Mesenchymal stem cell (in vitro differentiated cells and primary cell): Measurements from ENCODE around the gene COL6A3.
A peak's percentile ranks its signal among the peaks of the same experiment; 100 is the strongest.

Experiments used
- DNase-seq: peaks from one replicate; pipeline ENCODE4 v3.0.0-alpha.2; 2013
- H2AFZ ChIP-seq: one replicate; pipeline ENCODE4 v1.6.1; 2013; ENCODE audit warnings: low read depth, mild to moderate bottlenecking, control low read depth, inconsistent platforms, low read length, moderate library complexity
- H2AK5ac ChIP-seq: 2 replicates; pipeline ENCODE4 v1.6.1; 2013; ENCODE audit warnings: low read length, moderate library complexity, mild to moderate bottlenecking, inconsistent platforms; ENCODE audit not compliant: severe bottlenecking
- H2BK120ac ChIP-seq: one replicate; pipeline ENCODE4 v1.6.1; 2013; ENCODE audit warnings: low read depth, mild to moderate bottlenecking, inconsistent platforms, low read length, moderate library complexity
- H2BK12ac ChIP-seq, 2 experiments: one replicate each; pipeline ENCODE4 v1.6.1; 2013; ENCODE audit warnings: inconsistent platforms in 2 of 2, low read length in 2 of 2, mild to moderate bottlenecking in 2 of 2, moderate library complexity in 2 of 2, control low read depth in 1 of 2
- H2BK15ac ChIP-seq: one replicate; pipeline ENCODE4 v1.6.1; 2013; ENCODE audit warnings: mild to moderate bottlenecking, low read depth, inconsistent platforms; ENCODE audit not compliant: poor library complexity, severe bottlenecking
- H2BK5ac ChIP-seq: 2 replicates; pipeline ENCODE4 v1.6.1; 2013; ENCODE audit warnings: low read depth, mild to moderate bottlenecking, low read length, control low read depth, inconsistent platforms; ENCODE audit not compliant: poor library complexity, severe bottlenecking
- H3K14ac ChIP-seq, 2 experiments: one replicate each; pipeline ENCODE4 v1.6.1; 2013; ENCODE audit warnings: inconsistent platforms in 2 of 2, low read length in 2 of 2, control low read depth in 1 of 2, mild to moderate bottlenecking in 1 of 2, moderate library complexity in 1 of 2
- H3K18ac ChIP-seq, 2 experiments: one replicate each; pipeline ENCODE4 v1.6.1; 2013; ENCODE audit warnings: inconsistent platforms in 2 of 2, low read length in 2 of 2, control low read depth in 1 of 2, low read depth in 1 of 2, mild to moderate bottlenecking in 1 of 2
- H3K23ac ChIP-seq, 2 experiments: one replicate each; pipeline ENCODE4 v1.6.1; 2013; ENCODE audit warnings: inconsistent platforms in 2 of 2, low read length in 2 of 2, mild to moderate bottlenecking in 2 of 2, moderate library complexity in 2 of 2, control low read depth in 1 of 2
- H3K27ac ChIP-seq: 2 replicates; pipeline ENCODE4 v1.5.1; 2013; ENCODE audit warnings: mild to moderate bottlenecking, moderate library complexity, low read length, control low read depth, inconsistent platforms; ENCODE audit not compliant: poor library complexity, severe bottlenecking
- H3K27me3 ChIP-seq, 2 experiments: 2 replicates each; pipeline versions ENCODE4 v1.6.1 to v1.7.0; 2013; ENCODE audit warnings: low read length in 2 of 2, mild to moderate bottlenecking in 2 of 2, moderate library complexity in 2 of 2, control low read depth in 1 of 2, inconsistent platforms in 1 of 2; ENCODE audit not compliant: control insufficient read depth in 1 of 2, insufficient read depth in 1 of 2
- H3K36me3 ChIP-seq, 2 experiments: 2 replicates each; pipeline versions ENCODE4 v1.6.1 to v1.7.0; 2013; ENCODE audit warnings: low read length in 2 of 2, control low read depth in 1 of 2, inconsistent platforms in 1 of 2, low read depth in 1 of 2, mild to moderate bottlenecking in 1 of 2; ENCODE audit not compliant: insufficient read depth in 2 of 2, control insufficient read depth in 1 of 2
- H3K4ac ChIP-seq, 2 experiments: one replicate each; pipeline ENCODE4 v1.6.1; 2013; ENCODE audit warnings: inconsistent platforms in 2 of 2, low read length in 2 of 2, mild to moderate bottlenecking in 2 of 2, moderate library complexity in 2 of 2, control low read depth in 1 of 2, low read depth in 1 of 2
- H3K4me1 ChIP-seq: 2 replicates; pipeline ENCODE4 v1.6.1; 2013; ENCODE audit warnings: low read depth, low read length, control low read depth; ENCODE audit not compliant: control insufficient read depth, insufficient read depth
- H3K4me2 ChIP-seq: 2 replicates; pipeline ENCODE4 v1.6.1; 2013; ENCODE audit warnings: low read length, mild to moderate bottlenecking, inconsistent platforms; ENCODE audit not compliant: poor library complexity, severe bottlenecking
- H3K4me3 ChIP-seq, 2 experiments: 2 replicates each; pipeline versions ENCODE4 v1.5.1 to v1.7.0; 2013; ENCODE audit warnings: low read length in 2 of 2, mild to moderate bottlenecking in 2 of 2, control low read depth in 1 of 2, low read depth in 1 of 2; ENCODE audit not compliant: insufficient read depth in 1 of 2
- H3K79me1 ChIP-seq: replicated peaks from 2 replicates; pipeline ENCODE4 v1.6.1; 2013; ENCODE audit warnings: mild to moderate bottlenecking, control low read depth, low read length, inconsistent platforms; ENCODE audit not compliant: poor library complexity, severe bottlenecking
- H3K9ac ChIP-seq: 2 replicates; pipeline ENCODE4 v1.7.0; 2013; ENCODE audit warnings: mild to moderate bottlenecking, low read length, moderate library complexity
- H3K9me3 ChIP-seq: 2 replicates; pipeline ENCODE4 v1.7.0; 2013; ENCODE audit warnings: mild to moderate bottlenecking, low read length; ENCODE audit not compliant: control insufficient read depth
- H4K8ac ChIP-seq: one replicate; pipeline ENCODE4 v1.6.1; 2013; ENCODE audit warnings: inconsistent platforms, mild to moderate bottlenecking, low read length, moderate library complexity
- H4K91ac ChIP-seq: one replicate; pipeline ENCODE4 v1.6.1; 2013; ENCODE audit warnings: mild to moderate bottlenecking, low read length, inconsistent platforms
- WGBS: methylation state at CpG from one replicate; pipeline ENCODE4 v1.1.7; 2013; ENCODE audit warnings: mixed read lengths; 5-methylcytosine and 5-hydroxymethylcytosine counted together

The COL6A3 gene

DNA sequence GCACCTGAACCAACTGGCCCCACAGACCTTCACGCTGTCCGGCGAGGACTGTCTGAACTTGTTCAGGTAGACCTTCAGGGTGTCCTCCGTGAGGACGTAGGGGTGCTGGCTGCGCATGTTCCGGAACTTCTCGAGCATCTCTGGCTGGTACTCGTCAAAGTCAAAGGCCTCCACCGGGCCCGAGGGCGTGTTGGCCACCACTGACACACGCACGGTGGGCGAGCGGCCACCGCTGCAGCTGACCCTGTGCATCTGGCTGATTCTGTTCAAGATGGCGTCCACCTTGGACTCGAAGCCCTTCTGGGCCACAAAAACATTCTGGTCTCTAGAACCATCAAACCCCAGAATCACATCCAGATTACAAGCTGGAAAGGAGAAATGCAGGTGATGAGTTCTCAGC, 48.3 kb downstream of the COL6A3 start:
- no peak overlapping the region for H3K9ac ChIP-seq
- no peaks in the 10 kb centered on the region for H3K9me3 ChIP-seq
- H4K91ac ChIP-seq = no peak overlapping the region
- H2BK5ac ChIP-seq = no peak overlapping the region
- no peak for DNase-seq
- H3K4me1 ChIP-seq = peaks cover 1% of the 10 kb centered on the region
- H4K8ac ChIP-seq = no peak overlapping the region
- H3K14ac ChIP-seq = no peak overlapping the region
- no peak overlapping the region for H3K4ac ChIP-seq
- H2AFZ ChIP-seq = no peak overlapping the region
- no peak overlapping the region for H2BK120ac ChIP-seq
- no peak overlapping the region for H3K27ac ChIP-seq
- H2AK5ac ChIP-seq = no peak overlapping the region
- 97% methylated on average over 16 of the region's 19 CpGs for WGBS
- H3K23ac ChIP-seq = no peak overlapping the region
- no peak overlapping the region for H2BK12ac ChIP-seq
- H3K4me3 ChIP-seq = no peak overlapping the region
- H3K79me1 ChIP-seq = no peaks in the 10 kb centered on the region
- H3K18ac ChIP-seq = no peak overlapping the region
- peaks cover 2 to 96% of the 10 kb centered on the region in 2 experiments for H3K36me3 ChIP-seq
- H3K27me3 ChIP-seq = no peaks in the 10 kb centered on the region
- H3K4me2 ChIP-seq = no peak overlapping the region
- no peak overlapping the region for H2BK15ac ChIP-seq

DNA sequence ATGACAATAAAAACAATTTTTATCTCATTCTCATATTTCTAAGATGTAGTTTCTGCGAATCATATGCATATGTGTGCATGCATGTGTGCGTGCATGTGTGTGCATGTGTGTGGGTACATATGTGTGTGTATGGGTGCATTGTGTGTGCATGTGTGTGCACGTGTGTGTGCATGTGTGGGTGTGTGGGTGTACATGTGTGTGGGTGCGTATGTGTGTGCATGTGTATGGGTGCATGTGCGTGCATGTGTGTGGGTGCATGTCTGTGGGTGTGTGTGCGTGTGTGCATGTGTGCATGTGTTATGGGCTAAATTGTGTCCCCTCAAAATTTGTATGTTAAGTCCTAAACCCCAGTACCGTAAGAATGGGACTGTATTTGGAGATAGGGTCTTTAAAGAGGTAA, 49.3 kb downstream of the COL6A3 start:
- H2BK5ac ChIP-seq = no peak overlapping the region
- H3K9me3 ChIP-seq = no peaks in the 10 kb centered on the region
- H3K36me3 ChIP-seq = peaks cover 2 to 100% of the 10 kb centered on the region in 2 experiments
- H3K79me1 ChIP-seq = no peaks in the 10 kb centered on the region
- H2BK12ac ChIP-seq = no peak overlapping the region
- no peak overlapping the region for H3K4me3 ChIP-seq
- no peak overlapping the region for H2AK5ac ChIP-seq
- H4K91ac ChIP-seq = peak overlapping the region; percentile 70
- peak overlapping the region in 1 of 2 experiments; percentile 72 for H3K18ac ChIP-seq
- peak overlapping the region in 1 of 2 experiments; percentile 72 for H3K14ac ChIP-seq
- no peaks in the 10 kb centered on the region for H3K27me3 ChIP-seq
- DNase-seq = no peak
- H2BK15ac ChIP-seq = no peak overlapping the region
- H3K4ac ChIP-seq = no peak overlapping the region
- 97% methylated on average over 7 of the region's 7 CpGs for WGBS
- no peak overlapping the region for H2BK120ac ChIP-seq
- H3K4me2 ChIP-seq = no peak overlapping the region
- H4K8ac ChIP-seq = no peak overlapping the region
- no peak overlapping the region for H3K9ac ChIP-seq
- no peak overlapping the region for H3K23ac ChIP-seq
- H2AFZ ChIP-seq = no peak overlapping the region
- no peak overlapping the region for H3K27ac ChIP-seq
- H3K4me1 ChIP-seq = peaks cover 1% of the 10 kb centered on the region

DNA sequence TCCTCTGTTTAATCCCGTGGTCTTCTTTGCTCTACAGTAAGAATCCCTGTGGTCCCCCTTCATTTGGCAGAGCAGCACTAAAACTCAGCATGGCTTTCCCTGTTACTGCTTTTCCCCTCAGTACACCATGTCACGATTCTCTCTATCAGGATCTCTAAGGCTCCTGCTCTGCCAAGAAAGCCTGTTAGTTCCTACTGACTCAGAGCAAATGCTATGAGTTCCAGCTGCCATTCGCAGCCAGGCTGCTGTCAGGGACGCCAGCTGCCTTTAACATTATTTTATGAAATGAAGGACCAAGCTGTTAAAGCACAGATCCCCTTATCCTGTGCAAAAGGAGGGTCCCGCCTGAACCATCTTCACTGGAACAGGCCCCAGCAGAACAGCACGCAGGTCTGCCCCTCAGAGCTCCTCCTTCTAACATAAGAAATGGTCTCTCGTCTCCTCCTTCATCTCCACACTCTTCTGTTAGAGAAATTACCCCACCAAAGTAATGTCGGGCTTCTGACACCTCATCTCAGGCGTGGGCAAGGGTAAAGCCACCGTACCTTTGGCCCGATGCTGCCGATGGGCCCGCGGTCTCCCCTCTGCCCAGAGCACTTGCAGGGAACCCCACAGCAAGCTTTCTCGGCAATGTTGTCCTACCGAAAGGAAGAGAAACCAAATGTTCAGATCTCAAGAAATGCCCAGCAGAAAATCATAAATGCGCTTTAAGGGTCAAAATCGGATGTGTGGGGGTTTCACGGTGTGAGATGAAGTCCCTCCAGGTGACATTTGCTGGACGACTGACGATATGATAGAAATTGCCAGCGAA, 52.6 kb downstream of the COL6A3 start:
- no peak overlapping the region for H4K91ac ChIP-seq
- H3K4me2 ChIP-seq = no peak overlapping the region
- DNase-seq = no peak
- H3K18ac ChIP-seq = no peak overlapping the region
- H3K4me3 ChIP-seq = peak overlapping the region in 1 of 2 experiments; percentile 56
- no peak overlapping the region for H2BK5ac ChIP-seq
- H2BK15ac ChIP-seq = peak overlapping the region; percentile 8
- peak overlapping the region; percentile 80 for H3K9ac ChIP-seq
- no peak overlapping the region for H3K23ac ChIP-seq
- no peaks in the 10 kb centered on the region for H3K9me3 ChIP-seq
- peaks cover 1% of the 10 kb centered on the region for H3K4me1 ChIP-seq
- no peaks in the 10 kb centered on the region for H3K27me3 ChIP-seq
- no peak overlapping the region for H3K27ac ChIP-seq
- H3K36me3 ChIP-seq = peaks cover 2 to 100% of the 10 kb centered on the region in 2 experiments
- 95% methylated on average over 22 of the region's 22 CpGs for WGBS
- H3K4ac ChIP-seq = no peak overlapping the region
- H3K14ac ChIP-seq = no peak overlapping the region
- H2BK120ac ChIP-seq = no peak overlapping the region
- H2AFZ ChIP-seq = no peak overlapping the region
- no peaks in the 10 kb centered on the region for H3K79me1 ChIP-seq
- no peak overlapping the region for H4K8ac ChIP-seq
- no peak overlapping the region for H2BK12ac ChIP-seq
- no peak overlapping the region for H2AK5ac ChIP-seq

DNA sequence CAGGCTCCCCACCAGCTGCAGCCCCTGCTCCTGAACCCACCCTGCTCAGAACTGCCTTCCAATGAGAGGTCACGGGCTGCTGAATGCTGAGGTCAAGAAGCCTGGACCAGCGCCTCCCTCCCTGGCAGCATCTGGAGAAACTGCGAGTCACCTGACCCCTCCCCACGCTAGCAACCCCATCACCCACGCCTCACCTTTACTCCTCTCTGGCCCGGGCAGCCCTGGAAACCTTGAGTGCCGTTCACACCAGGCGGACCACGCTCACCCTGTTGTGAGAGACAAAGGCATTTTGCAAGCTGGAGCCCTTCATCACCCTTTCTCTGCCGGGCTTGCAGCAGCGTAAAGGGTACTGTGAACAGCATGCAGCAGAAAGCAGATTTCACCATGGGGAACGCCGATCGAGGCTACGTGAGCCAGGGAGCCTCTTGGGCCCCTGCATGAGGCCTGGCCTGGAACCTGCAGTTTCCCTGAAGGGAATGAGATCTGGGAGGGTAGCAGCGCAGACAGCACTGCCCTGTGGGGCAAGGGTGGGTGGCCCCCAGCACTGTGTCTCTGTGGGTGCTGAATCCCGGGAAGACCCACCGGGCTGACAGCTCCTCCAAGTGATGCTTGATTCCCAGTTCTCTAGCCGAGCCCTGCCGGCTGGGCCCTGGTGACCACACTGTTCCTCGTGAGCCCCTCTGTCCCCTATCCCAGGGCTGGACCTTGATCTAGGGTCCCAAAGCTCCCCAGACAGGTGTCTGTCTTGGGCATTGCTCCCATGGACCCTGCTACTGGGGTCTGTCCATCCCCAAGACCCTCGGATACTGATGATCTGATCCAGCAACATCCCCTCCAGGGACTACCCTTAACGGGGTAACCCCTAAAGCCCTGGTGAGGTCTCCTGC, 53.8 kb downstream of the COL6A3 start:
- peak overlapping the region in 1 of 2 experiments; percentile 56 for H3K4me3 ChIP-seq
- no peak for DNase-seq
- no peak overlapping the region for H2BK120ac ChIP-seq
- no peak overlapping the region for H3K14ac ChIP-seq
- no peak overlapping the region for H2AFZ ChIP-seq
- H2BK12ac ChIP-seq = no peak overlapping the region
- H3K23ac ChIP-seq = no peak overlapping the region
- no peak overlapping the region for H2BK5ac ChIP-seq
- H3K27ac ChIP-seq = no peak overlapping the region
- H3K4me2 ChIP-seq = no peak overlapping the region
- H3K36me3 ChIP-seq = peaks cover 2 to 100% of the 10 kb centered on the region in 2 experiments
- peaks cover 1% of the 10 kb centered on the region for H3K4me1 ChIP-seq
- H3K18ac ChIP-seq = no peak overlapping the region
- H2AK5ac ChIP-seq = no peak overlapping the region
- H3K9me3 ChIP-seq = no peaks in the 10 kb centered on the region
- H3K9ac ChIP-seq = peak overlapping the region; percentile 80
- no peak overlapping the region for H2BK15ac ChIP-seq
- WGBS = 90% methylated on average over 23 of the region's 23 CpGs
- peak overlapping the region in 1 of 2 experiments; percentile 37 for H3K4ac ChIP-seq
- H4K8ac ChIP-seq = no peak overlapping the region
- no peaks in the 10 kb centered on the region for H3K79me1 ChIP-seq
- no peaks in the 10 kb centered on the region for H3K27me3 ChIP-seq
- peak overlapping the region; percentile 1 for H4K91ac ChIP-seq
